Epithelial cell of proximal tubule (primary cell): ENCODE measurements around the gene AUH. TPM values are rescaled to one million over a fixed set of nuclear protein-coding genes. Genes with fewer than 3 reads are reported as not detected.

ENCODE experiments used
- DNase-seq: peaks from one replicate; pipeline ENCODE4 v3.0.0-alpha.2; 2011; ENCODE audit warnings: low read depth
- H3K4me3 ChIP-seq: 2 replicates; pipeline ENCODE4 v1.5.1; 2011; ENCODE audit warnings: low read depth, mild to moderate bottlenecking, low read length
- total RNA-seq: library from RNA; depleted of rRNA; stranded (reverse); fragments of >200 nt; gene quantifications from 2 replicates; pipeline ENCODE4 v1.2.3, GENCODE V29; 2015
- TF ChIP-seq, protein P1 (sequence below): conservative IDR thresholded peaks from 2 replicates; pipeline ENCODE4 v1.5.1; 2012; ENCODE audit warnings: low read depth, mild to moderate bottlenecking, low read length

Gene AUH
- total RNA-seq, 1 donor from 2014 or later: 16.8 TPM

DNA sequence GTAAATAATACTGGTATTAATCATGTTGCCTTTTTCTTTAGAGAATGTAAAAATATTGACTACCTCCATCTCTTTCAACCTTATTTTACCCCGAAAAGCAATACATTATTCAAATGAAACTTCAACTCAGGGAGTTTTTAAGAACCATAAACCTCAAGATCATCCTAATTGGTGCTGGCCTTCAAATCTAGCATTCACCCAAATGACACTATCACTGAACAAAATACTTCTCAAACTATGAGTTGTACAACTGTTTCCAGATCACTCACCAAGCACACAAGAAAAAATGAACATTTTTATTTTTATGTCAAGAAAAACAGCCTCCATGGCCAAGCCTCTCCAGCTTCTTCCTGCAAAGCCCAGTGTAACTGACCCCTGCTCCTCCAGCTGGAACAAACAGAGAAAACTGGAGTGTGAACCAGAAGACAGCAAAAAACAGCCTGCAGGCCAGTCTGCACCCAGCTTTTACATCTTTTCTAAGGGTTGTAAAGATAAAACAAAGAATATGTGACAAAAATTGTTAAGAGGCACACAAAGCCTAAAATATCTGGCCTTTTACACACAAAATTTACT, 21.2 kb downstream of the AUH start:
- DNase-seq: no peak
- TF ChIP-seq, protein P1, sequence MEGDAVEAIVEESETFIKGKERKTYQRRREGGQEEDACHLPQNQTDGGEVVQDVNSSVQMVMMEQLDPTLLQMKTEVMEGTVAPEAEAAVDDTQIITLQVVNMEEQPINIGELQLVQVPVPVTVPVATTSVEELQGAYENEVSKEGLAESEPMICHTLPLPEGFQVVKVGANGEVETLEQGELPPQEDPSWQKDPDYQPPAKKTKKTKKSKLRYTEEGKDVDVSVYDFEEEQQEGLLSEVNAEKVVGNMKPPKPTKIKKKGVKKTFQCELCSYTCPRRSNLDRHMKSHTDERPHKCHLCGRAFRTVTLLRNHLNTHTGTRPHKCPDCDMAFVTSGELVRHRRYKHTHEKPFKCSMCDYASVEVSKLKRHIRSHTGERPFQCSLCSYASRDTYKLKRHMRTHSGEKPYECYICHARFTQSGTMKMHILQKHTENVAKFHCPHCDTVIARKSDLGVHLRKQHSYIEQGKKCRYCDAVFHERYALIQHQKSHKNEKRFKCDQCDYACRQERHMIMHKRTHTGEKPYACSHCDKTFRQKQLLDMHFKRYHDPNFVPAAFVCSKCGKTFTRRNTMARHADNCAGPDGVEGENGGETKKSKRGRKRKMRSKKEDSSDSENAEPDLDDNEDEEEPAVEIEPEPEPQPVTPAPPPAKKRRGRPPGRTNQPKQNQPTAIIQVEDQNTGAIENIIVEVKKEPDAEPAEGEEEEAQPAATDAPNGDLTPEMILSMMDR: no peak
- no peak overlapping the region for H3K4me3 ChIP-seq

DNA sequence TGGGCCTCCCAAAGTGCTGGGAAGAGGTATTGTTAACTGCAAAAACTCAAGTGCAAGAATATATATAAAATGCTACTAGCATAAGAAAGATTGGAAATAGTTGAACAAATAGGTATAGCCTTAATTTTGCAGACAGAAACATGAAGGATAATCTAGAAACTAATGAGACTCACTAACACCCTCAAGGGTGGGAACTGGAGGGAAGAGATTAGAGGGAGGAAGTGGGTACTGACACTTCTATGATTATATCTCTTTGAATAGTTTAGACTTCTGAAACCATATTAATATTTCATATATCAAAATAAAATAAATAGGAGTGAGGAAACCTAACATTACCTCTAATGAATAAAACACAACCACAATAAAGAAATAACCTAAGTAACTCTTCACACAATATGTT, 23.0 kb downstream of the AUH start:
- no peak overlapping the region for H3K4me3 ChIP-seq
- TF ChIP-seq, protein P1: no peak
- DNase-seq: no peak

DNA sequence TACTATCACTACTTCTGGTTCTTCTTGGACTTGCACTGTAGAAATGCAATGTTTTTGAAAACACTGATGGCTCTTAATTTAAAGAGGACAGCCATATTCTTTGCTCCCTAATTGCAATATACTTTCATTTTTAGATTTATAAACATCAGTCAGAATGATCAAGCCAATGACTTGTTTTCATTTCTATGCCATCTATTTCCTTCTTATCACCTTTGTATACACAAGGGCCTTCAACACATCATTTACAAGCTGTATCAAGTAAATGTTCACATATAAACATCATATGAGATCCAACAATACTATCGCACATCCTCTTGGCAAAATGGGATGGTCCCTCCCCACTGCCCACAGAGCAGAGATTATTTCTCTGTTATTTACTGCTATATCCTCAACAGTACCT, 24.9 kb downstream of the AUH start:
- TF ChIP-seq, protein P1: no peak
- no peak for DNase-seq
- no peak overlapping the region for H3K4me3 ChIP-seq

DNA sequence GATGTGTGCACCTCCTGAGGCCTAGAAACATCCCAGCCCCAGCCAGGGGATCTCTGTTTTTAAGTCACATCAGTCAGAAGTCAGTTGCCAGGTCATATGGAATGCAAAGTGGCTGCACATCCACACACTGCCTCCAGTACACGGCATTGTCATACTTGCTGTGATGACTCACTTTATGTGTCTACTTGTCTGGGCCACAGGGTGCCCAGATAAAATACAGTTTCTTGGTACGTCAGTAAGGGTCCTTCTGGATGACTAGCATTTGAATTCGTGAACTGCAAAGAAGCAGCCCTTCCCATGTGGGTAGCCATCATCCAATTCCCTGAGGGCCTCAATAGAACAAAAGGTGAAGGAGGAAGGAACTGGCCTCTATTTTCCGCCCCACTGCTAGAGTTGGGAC, 27.7 kb downstream of the AUH start:
- no peak for DNase-seq
- no peak overlapping the region for H3K4me3 ChIP-seq
- TF ChIP-seq, protein P1: no peak

DNA sequence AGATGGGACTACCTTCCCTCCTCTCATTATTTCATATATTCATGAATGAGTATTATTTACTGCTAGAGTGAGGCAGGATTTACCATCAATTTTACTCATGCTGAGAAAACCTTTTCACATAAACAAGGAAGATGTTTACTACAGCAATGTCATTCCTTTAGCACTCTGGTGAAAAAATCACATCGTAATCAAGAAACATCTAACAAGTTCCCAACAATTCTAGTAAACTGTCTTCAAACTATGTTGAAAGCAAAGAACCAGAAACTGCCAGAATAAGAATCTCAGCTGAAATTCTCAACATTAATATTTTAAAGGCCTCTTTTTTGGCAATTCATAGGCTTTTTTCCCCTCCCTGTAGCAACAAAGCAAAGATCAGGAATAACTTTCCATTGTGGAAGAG, 28.2 kb downstream of the AUH start:
- no peak overlapping the region for H3K4me3 ChIP-seq
- TF ChIP-seq, protein P1: no peak
- no peak for DNase-seq

DNA sequence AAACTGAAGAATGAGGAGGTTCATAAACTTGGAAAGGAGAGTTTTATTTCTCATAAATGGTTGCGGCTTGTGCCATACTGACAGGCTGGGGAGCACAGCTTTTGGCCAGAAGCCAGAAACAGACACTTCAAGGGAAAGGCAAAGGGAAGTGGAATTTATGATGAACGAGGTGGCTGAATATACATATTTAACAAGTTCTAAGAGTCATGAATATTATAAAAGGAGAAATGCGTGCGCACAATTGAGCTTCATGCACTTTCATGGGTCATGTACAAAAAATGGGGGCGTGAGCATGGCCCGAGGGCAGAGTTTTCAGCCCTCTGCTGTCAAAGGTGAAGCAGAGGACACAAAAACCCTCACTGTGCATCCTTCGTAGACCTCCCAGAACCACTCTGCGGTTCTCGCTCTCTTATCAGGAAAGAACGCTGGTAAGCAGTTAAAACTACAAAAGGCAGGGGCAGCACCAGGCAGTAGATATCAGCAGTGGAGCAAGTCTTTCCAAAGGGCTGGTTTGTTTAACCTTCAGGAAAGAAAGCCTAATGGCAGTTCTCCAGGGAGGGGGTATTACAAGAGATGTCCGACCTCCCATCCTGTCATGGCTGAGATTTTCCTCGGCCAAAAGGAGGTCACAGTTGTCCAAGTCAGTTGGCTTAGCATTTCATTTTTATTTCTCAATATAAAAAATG, 29.0 kb downstream of the AUH start:
- H3K4me3 ChIP-seq: no peak overlapping the region
- TF ChIP-seq, protein P1: no peak
- DNase-seq: no peak

DNA sequence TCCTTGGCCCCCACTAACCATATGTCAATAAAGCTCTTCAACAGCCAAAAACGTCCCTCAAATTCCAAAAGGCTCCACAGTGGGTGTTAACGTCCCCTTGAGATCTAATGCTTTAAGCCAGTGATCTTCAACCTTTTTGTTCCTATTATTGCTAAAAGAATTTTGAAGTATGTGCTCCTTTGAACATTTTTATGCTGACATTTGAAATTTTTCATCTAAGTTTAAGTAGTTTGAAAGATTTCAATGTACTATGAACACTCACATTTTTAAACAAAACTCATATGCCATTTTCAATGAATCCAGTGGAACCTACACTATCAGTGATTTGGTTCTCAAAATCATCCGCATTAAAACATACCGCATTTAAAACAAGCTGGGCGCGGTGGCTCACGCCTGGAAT, 29.9 kb downstream of the AUH start:
- TF ChIP-seq, protein P1: no peak
- H3K4me3 ChIP-seq: no peak overlapping the region
- no peak for DNase-seq
